KMS-11 (cell line): Measurements from ENCODE around the gene DLL3.

Source experiments
- H2AFZ ChIP-seq: fragments of 200-600 bp; sonication (generic); 2 replicates; pipeline ENCODE4 v1.6.1; 2016; ENCODE audit warnings: antibody characterized with exemption, mixed run types, low read depth
- H3K27ac ChIP-seq: fragments of 200-600 bp; sonication (generic); 2 replicates; pipeline ENCODE4 v1.6.1; 2016; ENCODE audit warnings: mild to moderate bottlenecking, mixed run types
- H3K27me3 ChIP-seq: fragments of 200-600 bp; sonication (generic); 2 replicates; pipeline ENCODE4 v1.6.1; 2017; ENCODE audit warnings: mild to moderate bottlenecking, low read depth, mixed run types, moderate library complexity; ENCODE audit not compliant: insufficient read depth
- H3K36me3 ChIP-seq: fragments of 200-600 bp; sonication (generic); 2 replicates; pipeline ENCODE4 v1.6.1; 2017; ENCODE audit warnings: mild to moderate bottlenecking, mixed run types; ENCODE audit not compliant: insufficient read depth
- H3K4me1 ChIP-seq: fragments of 200-600 bp; sonication (generic); 2 replicates; pipeline ENCODE4 v1.6.1; 2016; ENCODE audit warnings: mild to moderate bottlenecking, low read depth, mixed run types; ENCODE audit not compliant: poor library complexity, severe bottlenecking
- H3K4me2 ChIP-seq: fragments of 200-600 bp; sonication (generic); 2 replicates; pipeline ENCODE4 v1.7.0; 2016; ENCODE audit warnings: mild to moderate bottlenecking, mixed run types
- H3K4me3 ChIP-seq: fragments of 200-600 bp; sonication (generic); IDR thresholded peaks from 2 replicates; pipeline ENCODE4 v1.6.1; 2017; ENCODE audit warnings: low read depth, low read length, mixed read lengths; ENCODE audit not compliant: insufficient read depth
- H3K79me2 ChIP-seq: fragments of 200-600 bp; sonication (generic); 2 replicates; pipeline ENCODE4 v1.6.1; 2016; ENCODE audit warnings: low read depth, mixed run types; ENCODE audit not compliant: insufficient read depth
- H3K9ac ChIP-seq: fragments of 200-600 bp; sonication (generic); 2 replicates; pipeline ENCODE4 v1.6.1; 2016; ENCODE audit warnings: mild to moderate bottlenecking, mixed run types
- H4K20me1 ChIP-seq: fragments of 200-600 bp; sonication (generic); 2 replicates; pipeline ENCODE4 v1.6.1; 2016; ENCODE audit warnings: mild to moderate bottlenecking, mixed run types; ENCODE audit not compliant: insufficient read depth
- CTCF ChIP-seq: fragments of 200-600 bp; sonication (generic); conservative IDR thresholded peaks from 2 replicates; pipeline ENCODE4 v1.6.1; 2017; ENCODE audit warnings: low read depth, mild to moderate bottlenecking, antibody characterized with exemption, low read length, moderate library complexity, mixed read lengths

Gene DLL3

GRCh38 chr19:39533003-39533512 lies 34.3 kb downstream of the DLL3 start:
- Histone ChIP-seq H3K4me3 (no peak overlapping the region), H3K27ac (no peak overlapping the region), H4K20me1 (no peaks in the 10 kb centered on the region), H3K4me2 (peak overlapping the region; percentile 77; the same call in 1 of the 2 replicates), H3K4me1 (peaks cover 18% of the 10 kb centered on the region), H3K27me3 (no peaks in the 10 kb centered on the region), H3K36me3 (no peaks in the 10 kb centered on the region), H2AFZ (peak overlapping the region; percentile 96; the same call in 1 of the 2 replicates), H3K9ac (no peak overlapping the region), H3K79me2 (peaks cover 17% of the 10 kb centered on the region; the same call in 1 of the 2 replicates)
- peak; percentile 39; the same call in 1 of the 2 replicates for TF ChIP-seq CTCF

DNA sequence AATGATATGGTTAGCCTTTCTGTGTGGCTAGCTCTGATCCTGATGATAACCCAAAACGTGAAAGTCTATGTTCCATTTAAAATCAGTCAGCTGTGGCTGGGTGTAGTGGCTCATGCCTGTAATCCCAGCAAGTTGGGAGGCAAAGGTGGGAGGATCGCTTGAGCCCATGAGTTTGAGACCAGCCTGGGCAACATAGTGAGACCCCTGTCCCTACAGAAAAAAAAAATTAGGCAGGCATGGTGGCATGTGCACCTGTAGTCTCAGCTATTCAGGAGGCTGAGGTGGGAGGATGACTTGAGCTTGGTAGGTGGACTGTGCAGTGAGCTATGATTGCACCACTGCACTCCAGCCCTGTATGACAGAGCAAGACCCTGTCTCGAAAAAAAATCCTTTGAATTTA lies 35.0 kb downstream of the DLL3 start:
- Histone ChIP-seq H3K27me3 (no peaks in the 10 kb centered on the region), H3K79me2 (peaks cover 18% of the 10 kb centered on the region; the same call in 1 of the 2 replicates), H3K36me3 (no peaks in the 10 kb centered on the region), H3K9ac (no peak overlapping the region), H3K4me1 (peaks cover 25% of the 10 kb centered on the region), H3K4me2 (no peak overlapping the region), H3K27ac (no peak overlapping the region), H3K4me3 (no peak overlapping the region), H2AFZ (no peak overlapping the region), H4K20me1 (no peaks in the 10 kb centered on the region)
- no peak for TF ChIP-seq CTCF

DNA sequence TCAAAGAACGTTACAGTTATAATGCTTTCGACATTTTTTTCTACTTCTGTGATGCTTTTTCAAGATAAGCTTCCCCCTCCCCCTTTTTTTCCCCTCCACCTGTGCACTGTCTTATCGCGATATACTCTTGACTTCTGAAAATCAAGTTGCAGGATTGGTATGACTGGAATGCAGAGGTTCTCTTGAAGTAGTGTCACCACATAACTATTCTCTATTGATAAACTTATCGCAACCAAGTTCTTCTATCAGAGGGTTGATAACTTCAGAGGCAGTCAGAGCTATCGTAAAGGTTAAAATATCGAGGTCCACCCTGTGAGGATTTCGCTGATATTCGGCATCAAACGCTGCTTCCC lies 40.4 kb downstream of the DLL3 start:
- TF ChIP-seq CTCF = no peak
- Histone ChIP-seq H3K4me2 (peak overlapping the region; percentile 63), H3K27ac (0 out of 2 replicates have a peak overlapping the region, but pooled peaks have one; percentile 13), H3K27me3 (no peaks in the 10 kb centered on the region), H3K36me3 (no peaks in the 10 kb centered on the region), H3K4me3 (no peak overlapping the region), H4K20me1 (no peaks in the 10 kb centered on the region), H2AFZ (peak overlapping the region; percentile 57), H3K9ac (peak overlapping the region; percentile 77; the same call in 1 of the 2 replicates), H3K79me2 (peaks cover 5% of the 10 kb centered on the region; the same call in 1 of the 2 replicates), H3K4me1 (peaks cover 19% of the 10 kb centered on the region)

- peak within 1 kb of the TSS; percentile 57 for H2AFZ ChIP-seq
- H3K79me2 ChIP-seq = peaks cover 5% of the 10 kb centered on the region; the same call in 1 of the 2 replicates
- peak within 1 kb of the TSS; percentile 77 for H3K9ac ChIP-seq
- no peak for TF ChIP-seq CTCF
- H4K20me1 ChIP-seq = no peaks in the 10 kb centered on the region
- H3K4me3 ChIP-seq = no peak within 1 kb of the TSS
- H3K27me3 ChIP-seq = no peaks in the 10 kb centered on the region
- H3K4me2 ChIP-seq = peak within 1 kb of the TSS; percentile 63
- no peaks in the 10 kb centered on the region for H3K36me3 ChIP-seq
- H3K27ac ChIP-seq = peak within 1 kb of the TSS; percentile 44
- H3K4me1 ChIP-seq = peaks cover 19% of the 10 kb centered on the region
These were observed 41.0 kb downstream of the DLL3 start, which contains the start of gene EID2 for GRCh38 chr19:39539518-39540332. TSS of gene EID2 (minus strand) at chr19:39540161. CDS start at chr19:39540079, 82 bp downstream.
